Central memory CD8-positive, alpha-beta T cell (primary cell): Measurements from ENCODE around the gene RHO.
"Not testable (repeated sequence)": the region's sequence is repeated elsewhere in the genome, so short reads cannot be mapped to it uniquely, and the experiment has no call there.

Experiments used
- ATAC-seq: fragments of 150-1000 bp; cut with Tn5 transposase; replicated peaks from 2 replicates; pipeline ENCODE4 v1.10.0; 2022; ENCODE audit warnings: mild to moderate bottlenecking, moderate FRiP score, moderate number of reproducible peaks; ENCODE audit not compliant: poor library complexity, severe bottlenecking; ENCODE audit errors: extremely low read depth
- DNase-seq, 2 donors: peaks; one replicate each; pipeline ENCODE4 v3.0.0; 2021; ENCODE audit warnings: low spot score in 2 of 2
- H3K27ac Mint-ChIP-seq: one replicate; pipeline ENCODE4 v1.8.0; 2022; ENCODE audit warnings: low read depth, mild to moderate bottlenecking, moderate library complexity, mixed read lengths
- H3K27me3 Mint-ChIP-seq: one replicate; pipeline ENCODE4 v1.8.0; 2022; ENCODE audit warnings: mixed read lengths
- H3K36me3 Mint-ChIP-seq: one replicate; pipeline ENCODE4 v1.8.0; 2022; ENCODE audit warnings: mild to moderate bottlenecking, moderate library complexity, mixed read lengths; ENCODE audit not compliant: insufficient read depth
- H3K4me1 Mint-ChIP-seq: one replicate; pipeline ENCODE4 v1.8.0; 2022; ENCODE audit warnings: mixed read lengths
- H3K4me3 Mint-ChIP-seq: one replicate; pipeline ENCODE4 v1.8.0; 2022; ENCODE audit warnings: mild to moderate bottlenecking, moderate library complexity, mixed read lengths
- H3K9me3 Mint-ChIP-seq: one replicate; pipeline ENCODE4 v1.8.0; 2022; ENCODE audit warnings: mixed read lengths

The RHO gene

DNA sequence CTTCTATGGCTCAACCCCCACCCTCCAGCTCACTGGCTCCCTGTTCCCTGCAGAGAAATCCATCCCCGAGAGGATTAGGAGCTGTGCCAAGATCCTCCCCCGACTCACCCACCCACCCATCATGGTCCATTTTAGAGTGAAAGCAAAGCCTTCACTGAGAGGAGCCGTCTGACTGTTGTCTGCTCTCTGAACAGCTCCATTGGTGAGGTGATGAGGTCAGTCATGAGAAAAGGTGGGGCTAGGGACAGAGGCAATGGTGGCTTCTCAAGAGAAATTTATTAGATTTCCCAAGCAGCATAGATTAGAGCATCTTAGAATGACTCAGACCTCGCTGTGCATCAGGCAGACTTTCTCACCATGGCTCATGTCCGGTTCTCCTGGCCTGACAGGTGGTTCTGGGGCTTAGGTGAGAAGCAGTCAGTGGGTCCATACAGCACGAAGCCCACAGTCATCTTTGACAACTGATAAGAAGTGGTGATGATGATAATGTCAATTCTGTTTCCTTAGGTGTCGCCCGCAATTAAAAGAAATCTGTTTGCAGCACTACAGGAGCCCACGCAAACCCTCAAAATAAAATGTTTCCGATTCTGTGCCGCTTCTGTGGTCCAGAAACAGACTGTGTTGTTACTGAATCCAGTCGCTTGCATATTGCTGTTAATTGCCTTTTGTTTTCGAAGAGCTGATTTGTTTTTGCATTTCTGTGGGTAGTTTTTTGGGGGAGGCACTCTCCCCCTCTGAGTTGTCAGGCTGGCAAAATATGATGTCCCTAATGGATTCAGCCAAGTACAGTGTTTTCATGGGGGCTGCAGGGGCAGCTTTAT is 24.8 kb upstream of the RHO start:
- DNase-seq (no peak), ATAC-seq (no peak)
- H3K9me3 Mint-ChIP-seq, result no peaks in the 10 kb centered on the region
- H3K27me3 Mint-ChIP-seq, result no peaks in the 10 kb centered on the region
- no peaks in the 10 kb centered on the region for H3K4me1 Mint-ChIP-seq
- H3K4me3 Mint-ChIP-seq, result no peak overlapping the region
- H3K27ac Mint-ChIP-seq, result no peak overlapping the region
- H3K36me3 Mint-ChIP-seq, result peaks cover 5% of the 10 kb centered on the region

DNA sequence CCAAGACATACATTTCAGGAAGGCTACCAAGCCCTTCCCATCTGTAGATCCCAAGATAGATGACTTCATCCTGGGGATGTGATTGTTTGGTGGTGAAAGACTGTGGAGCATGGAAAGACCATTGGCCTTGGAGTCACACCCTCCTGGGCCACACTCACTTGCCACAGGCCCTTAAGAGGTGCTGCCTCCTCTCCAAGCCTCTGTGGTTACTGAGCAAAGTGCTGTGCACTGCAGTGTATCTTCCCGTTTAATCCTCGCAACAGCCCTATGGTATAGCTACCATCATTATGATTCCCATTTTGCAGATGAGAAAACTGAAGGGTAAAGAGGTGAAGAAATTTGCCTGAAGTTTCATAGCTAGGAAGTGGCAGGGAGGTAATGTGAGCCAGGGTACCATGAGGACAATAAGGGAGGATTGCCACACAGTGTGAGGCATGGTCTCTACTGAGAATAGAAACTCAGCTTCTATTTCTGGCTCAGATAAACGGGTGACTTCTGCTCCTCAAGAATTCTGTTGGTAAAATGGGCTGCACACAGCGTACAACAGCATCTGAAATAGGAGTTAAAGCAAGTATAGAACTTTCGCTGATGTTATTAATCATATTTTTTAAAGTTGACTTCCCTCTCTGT is 23.9 kb upstream of the RHO start:
- H3K9me3 Mint-ChIP-seq, result no peaks in the 10 kb centered on the region

GRCh38 chr3:129505341-129505740 is 23.1 kb upstream of the RHO start:
- DNase-seq, result no peak
- Mint-ChIP-seq H3K27ac (no peak overlapping the region), H3K4me3 (no peak overlapping the region), H3K9me3 (no peaks in the 10 kb centered on the region), H3K4me1 (no peaks in the 10 kb centered on the region), H3K36me3 (peaks cover 3% of the 10 kb centered on the region), H3K27me3 (no peaks in the 10 kb centered on the region)
- ATAC-seq, result no peak

More for the DNA sequence above, 23.9 kb upstream of the RHO start:
- H3K27me3 Mint-ChIP-seq, result no peaks in the 10 kb centered on the region
- ATAC-seq (no peak), DNase-seq (no peak)
- no peak overlapping the region for H3K27ac Mint-ChIP-seq
- no peak overlapping the region for H3K4me3 Mint-ChIP-seq
- peaks cover 3% of the 10 kb centered on the region for H3K36me3 Mint-ChIP-seq
- H3K4me1 Mint-ChIP-seq, result no peaks in the 10 kb centered on the region

GRCh38 chr3:129506231-129506742 is 22.2 kb upstream of the RHO start:
- no peak for DNase-seq
- ATAC-seq, result no peak
- Mint-ChIP-seq H3K9me3 (no peaks in the 10 kb centered on the region), H3K27me3 (no peaks in the 10 kb centered on the region), H3K27ac (no peak overlapping the region), H3K4me3 (no peak overlapping the region), H3K36me3 (no peaks in the 10 kb centered on the region), H3K4me1 (peaks cover 9% of the 10 kb centered on the region)

DNA sequence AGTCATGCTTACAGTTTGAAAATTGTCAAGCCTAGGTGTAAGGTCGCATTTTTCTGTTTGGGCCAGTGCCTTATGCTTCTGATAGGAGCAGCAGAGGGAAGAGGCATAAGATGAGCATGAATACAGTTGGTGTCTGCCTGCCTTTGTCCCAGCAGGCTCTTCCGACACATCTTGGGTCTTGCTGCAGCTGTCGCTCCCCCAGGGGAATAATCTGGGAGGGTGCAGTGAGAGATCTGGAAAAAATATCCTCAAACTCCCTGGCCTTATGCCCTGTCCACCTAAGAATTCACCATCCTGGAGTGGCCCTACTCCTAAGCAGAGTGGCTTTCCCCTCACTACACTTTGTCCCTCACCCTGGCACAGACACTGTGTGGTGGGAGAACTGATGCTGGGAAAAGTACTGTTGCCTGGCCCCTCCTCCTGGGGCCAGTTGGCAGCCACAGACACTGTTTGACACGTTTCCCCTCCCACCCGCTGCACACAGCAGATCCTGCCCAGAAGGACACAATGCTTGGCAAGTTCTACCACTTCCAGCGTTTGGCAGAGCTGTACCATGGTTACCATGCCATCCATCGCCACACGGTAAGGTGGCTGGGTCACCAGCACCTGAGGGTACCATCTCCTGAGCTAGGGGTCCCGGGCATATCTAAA is 21.1 kb upstream of the RHO start:
- H3K27me3 Mint-ChIP-seq, result no peaks in the 10 kb centered on the region
- H3K36me3 Mint-ChIP-seq, result no peaks in the 10 kb centered on the region
- ATAC-seq (no peak), DNase-seq (no peak)
- no peaks in the 10 kb centered on the region for H3K9me3 Mint-ChIP-seq
- no peak overlapping the region for H3K4me3 Mint-ChIP-seq
- peaks cover 17% of the 10 kb centered on the region for H3K4me1 Mint-ChIP-seq
- H3K27ac Mint-ChIP-seq, result no peak overlapping the region

GRCh38 chr3:129512595-129512994 is 15.8 kb upstream of the RHO start:
- Mint-ChIP-seq H3K36me3 (no peaks in the 10 kb centered on the region), H3K4me3 (no peak overlapping the region), H3K27ac (peak overlapping the region; percentile 46), H3K4me1 (peaks cover 27% of the 10 kb centered on the region), H3K9me3 (no peaks in the 10 kb centered on the region), H3K27me3 (no peaks in the 10 kb centered on the region)
- no peak for ATAC-seq
- DNase-seq, result no peak

GRCh38 chr3:129513705-129514104 is 14.7 kb upstream of the RHO start:
- Mint-ChIP-seq H3K4me3 (no peak overlapping the region), H3K4me1 (peaks cover 27% of the 10 kb centered on the region), H3K36me3 (no peaks in the 10 kb centered on the region), H3K27me3 (no peaks in the 10 kb centered on the region), H3K9me3 (no peaks in the 10 kb centered on the region), H3K27ac (no peak overlapping the region)
- DNase-seq (no peak), ATAC-seq (no peak)

DNA sequence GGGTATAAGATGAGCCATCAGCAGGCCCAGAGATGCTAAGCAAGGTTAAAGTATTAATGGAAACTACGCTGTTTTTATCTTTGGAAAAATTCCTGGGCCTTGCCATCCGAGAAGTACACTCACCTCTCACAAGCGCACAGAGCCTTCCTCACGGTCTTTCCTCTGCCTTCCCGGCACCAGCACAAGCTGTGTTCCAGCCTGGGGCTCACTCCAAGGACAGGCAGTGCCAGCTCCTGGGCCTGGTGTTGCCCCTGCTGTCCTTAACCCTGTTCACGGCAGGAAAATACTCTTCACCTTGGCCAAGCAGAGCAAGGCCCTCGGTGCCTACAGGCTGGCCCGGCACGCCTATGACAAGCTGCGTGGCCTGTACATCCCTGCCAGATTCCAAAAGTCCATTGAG is 14.3 kb upstream of the RHO start:
- Mint-ChIP-seq H3K36me3 (no peaks in the 10 kb centered on the region), H3K27me3 (no peaks in the 10 kb centered on the region), H3K27ac (no peak overlapping the region), H3K9me3 (no peaks in the 10 kb centered on the region), H3K4me1 (peaks cover 27% of the 10 kb centered on the region), H3K4me3 (no peak overlapping the region)
- DNase-seq, result no peak
- ATAC-seq, result no peak

- Mint-ChIP-seq H3K27me3 (no peaks in the 10 kb centered on the region), H3K4me1 (peaks cover 27% of the 10 kb centered on the region), H3K36me3 (no peaks in the 10 kb centered on the region), H3K27ac (peak overlapping the region; percentile 11), H3K4me3 (no peak overlapping the region), H3K9me3 (no peaks in the 10 kb centered on the region)
- ATAC-seq (no peak), DNase-seq (no peak)
Observed at GRCh38 chr3:129514563-129514962, 13.9 kb upstream of the RHO start.

- not testable (repeated sequence) for H3K36me3 Mint-ChIP-seq, H3K27me3 Mint-ChIP-seq, H3K4me3 Mint-ChIP-seq, ATAC-seq, DNase-seq, H3K9me3 Mint-ChIP-seq
- Mint-ChIP-seq H3K4me1 (peaks cover 27% of the 10 kb centered on the region), H3K27ac (peak overlapping the region; percentile 11)
Observed at GRCh38 chr3:129515108-129515820, 13.2 kb upstream of the RHO start.

- not testable (repeated sequence) for H3K4me3 Mint-ChIP-seq, ATAC-seq, H3K36me3 Mint-ChIP-seq, DNase-seq, H3K9me3 Mint-ChIP-seq, H3K27me3 Mint-ChIP-seq, H3K27ac Mint-ChIP-seq
- H3K4me1 Mint-ChIP-seq, result peaks cover 22% of the 10 kb centered on the region
Observed at GRCh38 chr3:129515821-129516432, 12.5 kb upstream of the RHO start.

DNA sequence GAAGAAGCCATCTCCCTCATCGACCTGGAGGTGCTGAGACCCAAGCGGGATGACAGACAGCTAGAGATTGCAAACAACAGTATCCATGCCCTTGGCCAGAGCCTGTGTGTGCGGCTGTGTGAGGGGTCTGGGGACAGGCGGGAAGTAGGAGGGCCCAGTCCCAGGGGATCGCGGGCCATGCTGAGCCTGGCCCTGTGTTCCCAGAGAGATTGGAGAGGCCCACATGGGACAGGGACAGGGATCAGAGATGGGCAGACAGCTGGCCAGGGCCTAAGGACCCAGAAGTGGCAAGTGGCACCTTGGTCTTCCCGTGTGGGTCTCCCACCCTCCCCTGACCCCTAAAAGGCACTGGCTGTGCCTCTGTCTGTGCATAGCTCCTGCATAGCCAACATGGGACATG is 10.9 kb upstream of the RHO start:
- peak overlapping the region; percentile 61 for H3K27ac Mint-ChIP-seq
- ATAC-seq (no peak), DNase-seq (no peak)
- H3K9me3 Mint-ChIP-seq, result no peaks in the 10 kb centered on the region
- peaks cover 9% of the 10 kb centered on the region for H3K4me1 Mint-ChIP-seq
- no peaks in the 10 kb centered on the region for H3K27me3 Mint-ChIP-seq
- no peaks in the 10 kb centered on the region for H3K36me3 Mint-ChIP-seq
- H3K4me3 Mint-ChIP-seq, result no peak overlapping the region
